ENCODE results near the gene SLC6A4. TPM values are rescaled to one million over a fixed set of nuclear protein-coding genes. Genes with fewer than 3 reads are reported as not detected.

SLC6A4 gene
- total RNA-seq, 1 experiment from 2014 or later: 0.02 TPM

DNA sequence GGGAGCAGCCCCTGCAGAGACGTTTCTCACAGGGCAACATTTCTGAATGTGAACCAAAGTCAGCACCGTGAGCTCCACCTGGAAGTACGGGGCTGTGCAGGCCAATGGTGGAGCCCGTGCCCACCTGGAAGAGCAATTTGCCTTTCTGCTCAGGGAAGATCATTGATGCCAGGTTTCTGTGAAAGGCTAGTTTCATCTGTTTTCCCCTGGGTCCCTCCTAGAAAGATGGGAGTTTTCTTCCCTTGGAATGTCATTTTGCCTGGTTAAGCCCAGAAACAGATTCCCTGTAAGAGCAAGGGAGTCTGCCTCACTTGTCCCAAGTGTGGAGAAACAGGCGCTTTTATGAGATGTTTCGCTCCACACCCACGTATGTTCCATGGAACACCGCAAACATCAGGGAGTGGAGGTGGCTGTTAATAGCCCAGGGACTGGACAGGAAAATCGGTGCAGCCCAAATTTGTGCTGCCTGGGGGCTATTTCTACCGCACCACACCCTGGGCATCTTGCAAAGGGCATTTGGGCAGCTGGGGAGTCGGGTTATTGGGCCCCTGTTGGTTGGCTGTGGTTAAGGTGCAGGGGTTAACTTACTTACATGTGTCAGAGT, 2.6 kb downstream of the SLC6A4 start:
- Histone ChIP-seq H3K27ac (ENCODE audit: insufficient read length, low read depth, low read length) (no peak overlapping the region), H3K4ac (ENCODE audit: low read depth, low read length) (no peak overlapping the region), H2AFZ (ENCODE audit: low read length) (no peak overlapping the region), H3K27me3 (ENCODE audit: insufficient read depth, low read length) (peaks cover 33% of the 10 kb centered on the region; the same call in 1 of the 2 replicates), H3K79me2 (ENCODE audit: insufficient read depth, low read length) (no peaks in the 10 kb centered on the region), H4K91ac (ENCODE audit: insufficient read length, low read depth, low read length) (no peak overlapping the region), H4K20me1 (ENCODE audit: control insufficient read depth, insufficient read depth, insufficient read length) (no peaks in the 10 kb centered on the region), H2BK20ac (ENCODE audit: low read depth, low read length, poor library complexity, severe bottlenecking) (no peak overlapping the region), H4K8ac (replicated peaks; ENCODE audit: insufficient read length, low read depth, low read length) (no peak overlapping the region), H2BK120ac (ENCODE audit: low read depth, low read length, poor library complexity, severe bottlenecking) (no peak overlapping the region), H3K14ac (ENCODE audit: insufficient read depth, low read length) (no peak overlapping the region), H3K18ac (ENCODE audit: insufficient read length, low read depth, low read length) (no peak overlapping the region), H2BK5ac (ENCODE audit: insufficient read length, low read length) (no peak overlapping the region), H3T11ph (ENCODE audit: low read length) (no peak overlapping the region), H2BK15ac (ENCODE audit: low read depth, low read length) (no peak overlapping the region), H4K5ac (ENCODE audit: insufficient read length, low read depth, low read length) (no peak overlapping the region), H3K9ac (ENCODE audit: extremely low read depth, insufficient read length, low read length) (no peak overlapping the region), H3K23me2 (ENCODE audit: insufficient read length, low read depth, low read length, poor library complexity, severe bottlenecking) (peaks cover 5% of the 10 kb centered on the region), H3K23ac (ENCODE audit: insufficient read length, low read depth, low read length) (no peak overlapping the region), H3K4me1 (ENCODE audit: insufficient read depth, low read length) (no peaks in the 10 kb centered on the region), H2BK12ac (ENCODE audit: insufficient read length, low read depth, low read length) (no peak overlapping the region), H3K56ac (ENCODE audit: insufficient read length, low read depth, low read length) (no peak overlapping the region), H2AK5ac (ENCODE audit: insufficient read length, low read length) (no peak overlapping the region), H3K4me2 (ENCODE audit: insufficient read depth, insufficient read length, low read length) (no peak overlapping the region), H3K9me3 (ENCODE audit: control insufficient read depth, low read depth, low read length) (no peaks in the 10 kb centered on the region), H3K79me1 (ENCODE audit: insufficient read depth, low read depth, low read length, poor library complexity, severe bottlenecking) (no peaks in the 10 kb centered on the region)
- Mint-ChIP-seq H3K9me3 (no peaks in the 10 kb centered on the region; a peak in 1 of 5 replicates), H3K36me3 (ENCODE audit: insufficient read depth in 1 of 3, low read depth in 3 of 3) (no peaks in the 10 kb centered on the region; a peak in 1 of 7 replicates), H3K4me3 (no peak overlapping the region), H3K27me3 (ENCODE audit: low read depth) (peaks cover 79% of the 10 kb centered on the region), H3K27ac (no peak overlapping the region), H3K4me1 (peaks cover 12 to 15% of the 10 kb centered on the region in 2 experiments)
- peak; percentile 27 for DNase-seq
- WGBS (ENCODE audit: extremely low coverage, insufficient read length, low lambda C conversion rate): no CpG with 5 or more reads among the region's 11 CpGs
- TF ChIP-seq, protein P1, sequence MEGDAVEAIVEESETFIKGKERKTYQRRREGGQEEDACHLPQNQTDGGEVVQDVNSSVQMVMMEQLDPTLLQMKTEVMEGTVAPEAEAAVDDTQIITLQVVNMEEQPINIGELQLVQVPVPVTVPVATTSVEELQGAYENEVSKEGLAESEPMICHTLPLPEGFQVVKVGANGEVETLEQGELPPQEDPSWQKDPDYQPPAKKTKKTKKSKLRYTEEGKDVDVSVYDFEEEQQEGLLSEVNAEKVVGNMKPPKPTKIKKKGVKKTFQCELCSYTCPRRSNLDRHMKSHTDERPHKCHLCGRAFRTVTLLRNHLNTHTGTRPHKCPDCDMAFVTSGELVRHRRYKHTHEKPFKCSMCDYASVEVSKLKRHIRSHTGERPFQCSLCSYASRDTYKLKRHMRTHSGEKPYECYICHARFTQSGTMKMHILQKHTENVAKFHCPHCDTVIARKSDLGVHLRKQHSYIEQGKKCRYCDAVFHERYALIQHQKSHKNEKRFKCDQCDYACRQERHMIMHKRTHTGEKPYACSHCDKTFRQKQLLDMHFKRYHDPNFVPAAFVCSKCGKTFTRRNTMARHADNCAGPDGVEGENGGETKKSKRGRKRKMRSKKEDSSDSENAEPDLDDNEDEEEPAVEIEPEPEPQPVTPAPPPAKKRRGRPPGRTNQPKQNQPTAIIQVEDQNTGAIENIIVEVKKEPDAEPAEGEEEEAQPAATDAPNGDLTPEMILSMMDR (conservative IDR thresholded peaks at IDR 0.05): no peak

All from H9 (cell line).